Activated CD8-positive, alpha-beta T cell treated with anti-CD3 and anti-CD28 coated beads, Interleukin-2, amount 10 ng/mL, durations not matched to agents 7 days and 5 days (primary cell): Measurements from ENCODE around the gene AKIP1. TPM values are rescaled to one million over a fixed set of nuclear protein-coding genes. Genes with fewer than 3 reads are reported as not detected.

Experiments used
- ATAC-seq: fragments of 150-1000 bp; cut with Tn5 transposase; one replicate; pipeline ENCODE4 v1.10.0; 2021; ENCODE audit warnings: moderate library complexity
- CTCF ChIA-PET: fragments of 350-600 bp; sonication (Branson Sonifier 250); formaldehyde crosslinking; loops from one replicate; lab custom pipeline; 2021; ENCODE audit warnings: antibody characterized with exemption; lab: Charles Lee
- POLR2A ChIA-PET: fragments of 350-600 bp; sonication (Branson Sonifier 250); formaldehyde crosslinking; loops from one replicate; lab custom pipeline; 2021; ENCODE audit warnings: antibody characterized with exemption; lab: Charles Lee
- DNase-seq: peaks from one replicate; pipeline ENCODE4 v3.0.0-alpha.2; 2020
- H3K27ac Mint-ChIP-seq: one replicate; pipeline ENCODE4 v1.8.0; 2021; ENCODE audit warnings: mild to moderate bottlenecking, mixed read lengths
- H3K27me3 Mint-ChIP-seq: one replicate; pipeline ENCODE4 v1.8.0; 2021; ENCODE audit warnings: low read depth, mixed read lengths
- H3K36me3 Mint-ChIP-seq: one replicate; pipeline ENCODE4 v1.8.0; 2021; ENCODE audit warnings: low read depth, mixed read lengths
- H3K4me1 Mint-ChIP-seq: one replicate; pipeline ENCODE4 v1.8.0; 2021; ENCODE audit warnings: low read depth, mixed read lengths
- H3K4me3 Mint-ChIP-seq: one replicate; pipeline ENCODE4 v1.8.0; 2021; ENCODE audit warnings: mild to moderate bottlenecking, mixed read lengths
- H3K9me3 Mint-ChIP-seq: one replicate; pipeline ENCODE4 v1.8.0; 2022; ENCODE audit warnings: mixed read lengths; ENCODE audit not compliant: insufficient read depth
- total RNA-seq, 2 experiments: library from RNA; stranded (reverse); gene quantifications; one replicate each; pipeline ENCODE4 v1.2.3, GENCODE V29; 2021

The AKIP1 gene
- total RNA-seq, 2 experiments from 2014 or later = 26.8 to 27.2 TPM

- Mint-ChIP-seq H3K4me3 (peak overlapping the region; percentile 94), H3K9me3 (no peaks in the 10 kb centered on the region), H3K36me3 (peaks cover 6% of the 10 kb centered on the region), H3K27ac (peak overlapping the region; percentile 94), H3K27me3 (no peaks in the 10 kb centered on the region), H3K4me1 (peaks cover 35% of the 10 kb centered on the region)
- DNase-seq = peak; percentile 86
- POLR2A ChIA-PET = interaction anchor here (0.6 to 2.2 kb wide), 15 partner anchors 14 to 285 kb away, joined by 3 to 14 read pairs (median 3); partner anchors contain the start of genes AKIP1, RPL27A and TRIM66
- CTCF ChIA-PET = interaction anchor here (1.4 to 3.0 kb wide), 5 partner anchors 34 to 543 kb away, joined by 5 to 21 read pairs (median 9); no protein-coding TSS in a partner anchor
- peak; percentile 79 for ATAC-seq
Measured at GRCh38 chr11:8963569-8964323, 52.8 kb downstream of the AKIP1 start.

- ChIA-PET CTCF (interaction anchor here (1.1 to 3.0 kb wide), 5 partner anchors 33 to 542 kb away, joined by 3 to 21 read pairs (median 9); no protein-coding TSS in a partner anchor), POLR2A (interaction anchor here (0.6 to 2.2 kb wide), 14 partner anchors 15 to 313 kb away, joined by 3 to 10 read pairs (median 4); partner anchors contain the start of genes AKIP1, RPL27A and TRIM66)
- H3K27ac Mint-ChIP-seq = peak within 1 kb of the TSS; percentile 94
- DNase-seq = peak; percentile 88
- peak within 1 kb of the TSS; percentile 94 for H3K4me3 Mint-ChIP-seq
- peak; percentile 89 for ATAC-seq
- H3K36me3 Mint-ChIP-seq = peaks cover 4% of the 10 kb centered on the region
- H3K4me1 Mint-ChIP-seq = peaks cover 27% of the 10 kb centered on the region
- H3K27me3 Mint-ChIP-seq = no peaks in the 10 kb centered on the region
- no peaks in the 10 kb centered on the region for H3K9me3 Mint-ChIP-seq
Measured at GRCh38 chr11:8964324-8965320, 53.6 kb downstream of the AKIP1 start, which contains the start of gene TMEM9B. TSS of gene TMEM9B (minus strand) at chr11:8964442. CDS start at chr11:8964313, 129 bp downstream.

GRCh38 chr11:8967184-8967583 is 56.2 kb downstream of the AKIP1 start:
- no peaks in the 10 kb centered on the region for H3K36me3 Mint-ChIP-seq
- no peak for ATAC-seq
- no peaks in the 10 kb centered on the region for H3K27me3 Mint-ChIP-seq
- H3K27ac Mint-ChIP-seq = no peak overlapping the region
- H3K4me3 Mint-ChIP-seq = no peak overlapping the region
- peaks cover 19% of the 10 kb centered on the region for H3K4me1 Mint-ChIP-seq
- DNase-seq = no peak
- POLR2A ChIA-PET = no interaction called here
- no peaks in the 10 kb centered on the region for H3K9me3 Mint-ChIP-seq
- CTCF ChIA-PET = interaction anchor here (1.1 to 1.5 kb wide), 2 partner anchors 10 to 50 kb away, joined by 3 read pairs; no protein-coding TSS in a partner anchor

Other genes with a start within 250 kb of the AKIP1 start
- gene TRIM66, start 228.5 kb upstream of the AKIP1 start, total RNA-seq = 10 to 100 TPM; 28.1 to 28.2 TPM
- gene RPL27A, start 228.4 kb upstream of the AKIP1 start, total RNA-seq = 100 to 1,000 TPM; 716 to 768 TPM
- not detected for gene C11orf16, start 21.8 kb downstream of the AKIP1 start, total RNA-seq
- not detected for gene ASCL3, start 31.8 kb downstream of the AKIP1 start, total RNA-seq
- gene TMEM9B, start 53.3 kb downstream of the AKIP1 start, total RNA-seq = 10 to 100 TPM; 28.9 to 30.9 TPM
- gene NRIP3, start 92.8 kb downstream of the AKIP1 start, total RNA-seq = under 1 TPM; 0.11 to 0.47 TPM
- gene SCUBE2, start 180.4 kb downstream of the AKIP1 start, total RNA-seq = under 1 TPM in 1 of 2 experiments, not detected in 1; 0.65 TPM